Hepatocyte (in vitro differentiated cells): ENCODE measurements around the gene KLF13. TPM values are rescaled to one million over a fixed set of nuclear protein-coding genes. Genes with fewer than 3 reads are reported as not detected.

Experiments
- DNase-seq: peaks from one replicate; pipeline ENCODE4 v3.0.0-alpha.2; 2016; ENCODE audit warnings: low spot score
- H2AFZ ChIP-seq: fragments of 200-600 bp; sonication (generic); 2 replicates; pipeline ENCODE4 v1.6.0; 2016; ENCODE audit warnings: antibody characterized with exemption, mild to moderate bottlenecking
- H3K27ac ChIP-seq: fragments of 200-600 bp; sonication (generic); 2 replicates; pipeline ENCODE4 v1.5.1; 2016; ENCODE audit warnings: mild to moderate bottlenecking
- H3K27me3 ChIP-seq: fragments of 200-600 bp; sonication (generic); 2 replicates; pipeline ENCODE4 v1.6.1; 2016
- H3K36me3 ChIP-seq: fragments of 200-600 bp; sonication (generic); replicated peaks from 2 replicates; pipeline ENCODE4 v1.5.1; 2016; ENCODE audit warnings: low read depth; ENCODE audit not compliant: insufficient read depth
- H3K4me1 ChIP-seq: fragments of 200-600 bp; sonication (generic); 2 replicates; pipeline ENCODE4 v1.5.1; 2016; ENCODE audit warnings: mild to moderate bottlenecking, moderate library complexity; ENCODE audit not compliant: insufficient read depth
- H3K4me2 ChIP-seq: fragments of 200-600 bp; sonication (generic); 2 replicates; pipeline ENCODE4 v1.6.0; 2016
- H3K4me3 ChIP-seq: fragments of 200-600 bp; sonication (generic); 2 replicates; pipeline ENCODE4 v1.5.1; 2016; ENCODE audit warnings: mild to moderate bottlenecking
- H3K79me2 ChIP-seq: fragments of 200-600 bp; sonication (generic); 2 replicates; pipeline ENCODE4 v1.6.0; 2017; ENCODE audit warnings: mild to moderate bottlenecking
- H3K9me2 ChIP-seq: fragments of 200-600 bp; sonication (generic); replicated peaks from 2 replicates; pipeline ENCODE4 v1.6.0; 2017; ENCODE audit warnings: mild to moderate bottlenecking; ENCODE audit not compliant: insufficient read depth
- H3K9me3 ChIP-seq: fragments of 200-600 bp; sonication (generic); 2 replicates; pipeline ENCODE4 v1.5.1; 2016; ENCODE audit warnings: low read depth, mild to moderate bottlenecking
- H4K20me1 ChIP-seq: fragments of 200-600 bp; sonication (generic); 2 replicates; pipeline ENCODE4 v1.6.0; 2016; ENCODE audit warnings: mild to moderate bottlenecking; ENCODE audit not compliant: insufficient read depth, poor library complexity, severe bottlenecking
- CTCF ChIP-seq: fragments of 200-600 bp; sonication (generic); IDR thresholded peaks from 2 replicates; pipeline ENCODE4 v1.5.1; 2016; ENCODE audit warnings: antibody characterized with exemption, mild to moderate bottlenecking; ENCODE audit not compliant: poor library complexity
- EZH2 ChIP-seq: fragments of 200-600 bp; sonication (generic); IDR thresholded peaks from 2 replicates; pipeline ENCODE4 v1.6.1; 2016; ENCODE audit warnings: antibody characterized with exemption, mild to moderate bottlenecking, borderline replicate concordance
- EZH2phosphoT487 ChIP-seq: fragments of 200-600 bp; sonication (generic); IDR thresholded peaks from one replicate; pipeline ENCODE4 v1.6.1; 2018; ENCODE audit warnings: antibody characterized with exemption, mild to moderate bottlenecking, low read depth, moderate library complexity; ENCODE audit not compliant: unreplicated experiment, severe bottlenecking
- WGBS: methylation state at CpG from one replicate; pipeline ENCODE4 v1.1.6; 2016; ENCODE audit warnings: low lambda C conversion rate; ENCODE audit errors: missing lambda C conversion rate; 5-methylcytosine and 5-hydroxymethylcytosine counted together
- polyA plus RNA-seq: library from polyadenylated mRNA; unstranded; fragments of >200 nt; fragmentation: Nextera tagmentation; extraction: Ambion mirVana; gene quantifications from 2 replicates; pipeline ENCODE4 v1.2.1, GENCODE V29; 2016
- total RNA-seq: library from RNA; depleted of rRNA; stranded (reverse); fragments of >200 nt; gene quantifications from 2 replicates; pipeline ENCODE4 v1.2.3, GENCODE V29; 2014

The KLF13 gene
- total and polyA plus RNA-seq, 2 experiments from 2014 or later: 32.7 to 51.2 TPM

DNA sequence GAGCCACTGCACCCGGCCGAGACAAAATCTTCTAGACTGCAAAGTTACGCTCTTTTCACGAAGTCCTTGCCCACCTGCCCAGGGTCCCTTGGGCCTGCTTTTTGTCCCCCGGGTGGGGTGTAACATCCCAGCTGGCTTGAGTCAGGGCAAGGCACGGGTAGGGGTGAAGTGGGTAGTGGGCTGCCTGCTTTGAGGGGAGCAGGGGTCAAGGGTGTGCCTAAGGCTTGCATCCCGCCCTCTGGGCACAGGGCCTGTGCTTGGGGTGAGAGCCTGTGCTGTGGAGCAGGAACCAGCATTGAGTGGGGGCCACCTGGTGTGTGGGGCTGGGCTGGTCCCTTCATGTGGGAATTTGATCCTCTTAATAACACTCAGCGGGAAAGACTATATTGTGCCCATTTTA lies 74.6 kb downstream of the KLF13 start:
- Histone ChIP-seq H3K9me3 (no peaks in the 10 kb centered on the region), H3K27me3 (no peaks in the 10 kb centered on the region), H3K27ac (no peak overlapping the region), H3K4me2 (no peak overlapping the region), H3K79me2 (no peaks in the 10 kb centered on the region), H3K4me1 (peaks cover 19% of the 10 kb centered on the region), H4K20me1 (no peaks in the 10 kb centered on the region), H3K4me3 (no peak overlapping the region), H2AFZ (no peak overlapping the region), H3K36me3 (no peaks in the 10 kb centered on the region), H3K9me2 (no peaks in the 10 kb centered on the region)
- 82% methylated on average over 8 of the region's 8 CpGs for WGBS
- no peak for DNase-seq
- TF ChIP-seq EZH2phosphoT487 (no peak), CTCF (no peak), EZH2 (no peak)

- H3K36me3 ChIP-seq: no peaks in the 10 kb centered on the region
- no peaks in the 10 kb centered on the region for H3K9me3 ChIP-seq
- no peak overlapping the region for H3K27ac ChIP-seq
- no peak overlapping the region for H2AFZ ChIP-seq
- H3K4me3 ChIP-seq: no peak overlapping the region
- no peak for DNase-seq
- TF ChIP-seq EZH2 (no peak), EZH2phosphoT487 (no peak), CTCF (no peak)
- H4K20me1 ChIP-seq: no peaks in the 10 kb centered on the region
- H3K4me1 ChIP-seq: peaks cover 15% of the 10 kb centered on the region
- H3K27me3 ChIP-seq: no peaks in the 10 kb centered on the region
- H3K79me2 ChIP-seq: no peaks in the 10 kb centered on the region
- no peak overlapping the region for H3K4me2 ChIP-seq
- WGBS: 95% methylated on average over 8 of the region's 8 CpGs
- H3K9me2 ChIP-seq: no peaks in the 10 kb centered on the region
Observed at GRCh38 chr15:31402003-31402402, 75.4 kb downstream of the KLF13 start.

GRCh38 chr15:31402511-31403056 lies 75.9 kb downstream of the KLF13 start:
- Histone ChIP-seq H3K4me2 (peak overlapping the region; percentile 22), H3K36me3 (no peaks in the 10 kb centered on the region), H3K9me3 (no peaks in the 10 kb centered on the region), H2AFZ (no peak overlapping the region), H4K20me1 (no peaks in the 10 kb centered on the region), H3K27me3 (no peaks in the 10 kb centered on the region), H3K4me3 (no peak overlapping the region), H3K27ac (peak overlapping the region; percentile 76), H3K9me2 (no peaks in the 10 kb centered on the region), H3K79me2 (no peaks in the 10 kb centered on the region), H3K4me1 (peaks cover 11% of the 10 kb centered on the region)
- WGBS: 55% methylated on average over 13 of the region's 13 CpGs
- TF ChIP-seq EZH2phosphoT487 (no peak), EZH2 (no peak), CTCF (no peak)
- peak; percentile 35 for DNase-seq

DNA sequence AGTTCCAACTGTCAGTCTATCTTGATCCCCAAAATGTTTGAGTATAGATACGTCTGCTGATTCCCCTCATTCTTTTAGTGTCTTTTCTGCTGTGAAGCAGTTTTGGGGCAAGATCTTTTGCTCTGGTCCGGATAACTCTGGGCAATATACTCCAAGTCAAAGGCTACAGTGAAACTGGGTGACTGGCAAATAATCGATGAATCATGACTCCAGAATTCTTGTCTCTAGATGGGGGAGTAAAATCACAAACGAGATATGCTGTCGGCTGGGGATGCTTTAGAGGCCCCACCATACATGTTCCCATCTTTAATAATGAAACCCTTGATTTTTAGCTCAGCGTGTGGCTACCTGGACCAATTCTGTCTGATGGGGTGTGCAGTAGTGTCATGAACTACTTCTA lies 76.5 kb downstream of the KLF13 start:
- Histone ChIP-seq H3K9me3 (no peaks in the 10 kb centered on the region), H3K4me2 (peak overlapping the region; percentile 22), H3K4me3 (no peak overlapping the region), H3K27ac (peak overlapping the region; percentile 76), H3K4me1 (peaks cover 6% of the 10 kb centered on the region), H3K27me3 (no peaks in the 10 kb centered on the region), H2AFZ (no peak overlapping the region), H3K9me2 (no peaks in the 10 kb centered on the region), H3K79me2 (no peaks in the 10 kb centered on the region), H3K36me3 (no peaks in the 10 kb centered on the region), H4K20me1 (no peaks in the 10 kb centered on the region)
- no peak for TF ChIP-seq CTCF
- no peak for TF ChIP-seq EZH2phosphoT487
- TF ChIP-seq EZH2: no peak
- WGBS: 84% methylated on average over 6 of the region's 6 CpGs
- no peak for DNase-seq
